Measurements from ENCODE around the gene RANBP10.

RANBP10 gene

DNA sequence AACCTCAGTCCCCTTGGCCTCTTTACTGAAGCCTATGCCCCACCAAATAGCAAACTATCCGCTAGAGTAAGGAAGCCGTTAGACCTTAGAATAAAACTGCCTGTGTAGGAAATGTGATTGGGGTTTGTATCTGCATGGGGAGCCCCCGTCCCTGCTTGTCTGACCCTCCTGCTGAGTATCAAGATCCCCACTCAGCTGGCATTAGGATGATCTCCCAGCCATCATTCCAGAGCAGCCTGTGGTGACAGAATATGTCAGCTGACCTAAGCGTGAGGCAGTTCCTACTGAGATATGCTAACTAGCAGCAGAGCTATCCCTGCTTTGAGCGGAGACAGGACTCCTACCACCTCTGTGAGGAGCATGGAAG, 86.6 kb downstream of the RANBP10 start:
- POLR2A ChIA-PET, result interaction anchor here (0.5 to 0.9 kb wide), 2 partner anchors 76 to 87 kb away, joined by 3 to 6 read pairs; partner anchors contain the start of genes RANBP10 and TSNAXIP1
- TF ChIP-seq, protein P1, sequence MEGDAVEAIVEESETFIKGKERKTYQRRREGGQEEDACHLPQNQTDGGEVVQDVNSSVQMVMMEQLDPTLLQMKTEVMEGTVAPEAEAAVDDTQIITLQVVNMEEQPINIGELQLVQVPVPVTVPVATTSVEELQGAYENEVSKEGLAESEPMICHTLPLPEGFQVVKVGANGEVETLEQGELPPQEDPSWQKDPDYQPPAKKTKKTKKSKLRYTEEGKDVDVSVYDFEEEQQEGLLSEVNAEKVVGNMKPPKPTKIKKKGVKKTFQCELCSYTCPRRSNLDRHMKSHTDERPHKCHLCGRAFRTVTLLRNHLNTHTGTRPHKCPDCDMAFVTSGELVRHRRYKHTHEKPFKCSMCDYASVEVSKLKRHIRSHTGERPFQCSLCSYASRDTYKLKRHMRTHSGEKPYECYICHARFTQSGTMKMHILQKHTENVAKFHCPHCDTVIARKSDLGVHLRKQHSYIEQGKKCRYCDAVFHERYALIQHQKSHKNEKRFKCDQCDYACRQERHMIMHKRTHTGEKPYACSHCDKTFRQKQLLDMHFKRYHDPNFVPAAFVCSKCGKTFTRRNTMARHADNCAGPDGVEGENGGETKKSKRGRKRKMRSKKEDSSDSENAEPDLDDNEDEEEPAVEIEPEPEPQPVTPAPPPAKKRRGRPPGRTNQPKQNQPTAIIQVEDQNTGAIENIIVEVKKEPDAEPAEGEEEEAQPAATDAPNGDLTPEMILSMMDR (IDR thresholded peaks at IDR 0.05; ENCODE audit: control extremely low read depth, extremely low read depth, low read depth, missing control alignments), result no peak
- no peak for DNase-seq (ENCODE audit: extremely low spot score)
- CTCF ChIA-PET, result interaction anchor here (0.7 to 3.1 kb wide), 14 partner anchors 9 to 239 kb away, joined by 3 to 15 read pairs (median 6); partner anchors contain the start of genes ATP6V0D1, CARMIL2, CTCF and TSNAXIP1

DNA sequence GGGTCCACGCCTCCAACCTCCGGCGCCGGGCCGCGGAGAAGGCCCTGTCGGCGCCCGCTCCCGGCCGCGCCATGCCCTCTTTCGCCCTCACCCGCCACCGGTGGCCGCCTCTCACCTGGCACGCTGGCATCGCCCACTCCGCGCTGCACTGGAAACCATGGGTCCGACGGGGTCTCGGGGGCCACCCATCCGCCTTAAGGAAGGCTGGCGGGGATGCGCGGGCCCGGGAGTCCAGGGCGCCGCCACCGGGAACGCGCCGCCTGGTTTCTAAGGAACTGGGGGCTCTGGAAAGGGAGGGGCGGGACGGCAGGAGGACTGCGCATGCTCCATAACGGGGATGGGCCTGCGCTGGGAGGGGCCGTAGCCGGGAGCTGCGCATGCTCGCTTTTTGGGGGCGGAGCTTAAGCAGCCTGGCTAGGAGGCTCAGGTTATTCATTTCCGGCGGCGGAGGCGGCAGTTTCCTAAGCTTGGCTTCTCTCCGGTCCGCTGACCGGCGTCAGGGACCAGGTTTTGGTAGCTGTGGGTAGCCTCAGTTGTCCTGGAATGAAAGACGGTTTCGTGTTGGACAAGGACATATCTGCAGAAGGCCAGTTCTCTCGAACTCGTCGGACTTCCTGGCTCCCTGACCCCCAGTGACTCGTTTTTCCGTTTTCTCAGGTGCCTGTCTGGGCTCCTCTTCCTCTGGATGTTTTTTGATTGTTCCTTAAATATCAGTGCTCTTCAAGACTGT, 87.1 kb downstream of the RANBP10 start, which contains the start of gene GFOD2:
Gene GFOD2, minus strand, starts transcription at position 269 of the 730 bp plus-strand sequence. CDS start 33,601 bp downstream, outside the sequence.
- ChIA-PET CTCF (interaction anchor here (0.7 to 3.1 kb wide), 15 partner anchors 10 to 238 kb away, joined by 3 to 15 read pairs (median 4); partner anchors contain the start of genes ATP6V0D1, CARMIL2, CTCF and TSNAXIP1), POLR2A (interaction anchor here (0.5 to 1.2 kb wide), 4 partner anchors 13 to 87 kb away, joined by 3 to 9 read pairs (median 4); partner anchors contain the start of genes RANBP10 and TSNAXIP1)
- DNase-seq (ENCODE audit: extremely low spot score), result peak; percentile 100
- TF ChIP-seq, protein P1 (IDR thresholded peaks at IDR 0.05; ENCODE audit: control extremely low read depth, extremely low read depth, low read depth, missing control alignments), result no peak

DNA sequence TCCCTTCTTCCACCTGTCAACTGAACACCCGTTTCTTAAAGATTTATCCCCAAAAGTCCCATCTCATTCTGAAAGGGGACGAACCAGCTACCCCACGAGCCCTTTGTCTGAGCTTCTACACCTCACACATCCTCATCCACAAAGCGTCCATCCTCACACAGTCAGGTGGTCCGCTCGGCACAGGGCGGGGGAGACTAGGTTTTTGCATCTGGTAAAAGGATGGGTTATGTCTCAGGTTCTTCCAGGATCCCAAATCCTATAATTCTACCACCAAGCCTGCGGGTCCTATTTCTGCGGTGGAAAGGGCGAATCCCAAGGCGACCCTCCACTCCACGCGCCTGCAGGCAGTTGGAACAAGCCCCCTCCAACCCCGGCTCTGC, 87.7 kb downstream of the RANBP10 start:
- POLR2A ChIA-PET, result interaction anchor here (0.6 to 1.2 kb wide), 4 partner anchors 14 to 1147 kb away, joined by 3 to 9 read pairs (median 5); partner anchors contain the start of genes RANBP10 and TSNAXIP1
- DNase-seq (ENCODE audit: extremely low spot score), result no peak
- CTCF ChIA-PET, result interaction anchor here (0.7 to 3.1 kb wide), 11 partner anchors 9 to 197 kb away, joined by 3 to 15 read pairs (median 3); partner anchors contain the start of gene CARMIL2
- TF ChIP-seq, protein P1 (IDR thresholded peaks at IDR 0.05; ENCODE audit: control extremely low read depth, extremely low read depth, low read depth, missing control alignments), result no peak

DNA sequence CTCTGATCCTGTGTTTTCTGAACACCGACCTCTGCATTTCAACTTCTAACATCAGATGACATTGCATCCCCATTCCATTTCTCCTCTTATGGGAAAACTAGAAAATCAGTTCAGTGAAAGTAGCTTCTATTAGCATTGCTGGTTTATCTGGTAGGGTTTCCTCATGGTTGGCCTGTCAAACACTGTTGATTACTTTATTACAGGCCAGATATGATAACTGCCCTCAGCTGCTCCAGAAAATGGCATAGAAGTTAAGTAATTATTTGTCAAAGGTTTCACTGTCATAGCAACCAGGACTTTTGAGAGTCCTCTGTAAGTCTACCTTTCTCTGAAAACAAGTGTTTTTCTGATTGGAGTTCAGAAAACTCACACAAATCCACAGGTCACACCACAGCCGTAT, 90.3 kb downstream of the RANBP10 start:
- CTCF ChIA-PET, result interaction anchor here (1.6 kb wide), 2 partner anchors 53 to 101 kb away, joined by 3 to 6 read pairs; no protein-coding TSS in a partner anchor
- TF ChIP-seq, protein P1 (IDR thresholded peaks at IDR 0.05; ENCODE audit: control extremely low read depth, extremely low read depth, low read depth, missing control alignments), result no peak
- POLR2A ChIA-PET, result no interaction called here
- no peak for DNase-seq (ENCODE audit: extremely low spot score)

DNA sequence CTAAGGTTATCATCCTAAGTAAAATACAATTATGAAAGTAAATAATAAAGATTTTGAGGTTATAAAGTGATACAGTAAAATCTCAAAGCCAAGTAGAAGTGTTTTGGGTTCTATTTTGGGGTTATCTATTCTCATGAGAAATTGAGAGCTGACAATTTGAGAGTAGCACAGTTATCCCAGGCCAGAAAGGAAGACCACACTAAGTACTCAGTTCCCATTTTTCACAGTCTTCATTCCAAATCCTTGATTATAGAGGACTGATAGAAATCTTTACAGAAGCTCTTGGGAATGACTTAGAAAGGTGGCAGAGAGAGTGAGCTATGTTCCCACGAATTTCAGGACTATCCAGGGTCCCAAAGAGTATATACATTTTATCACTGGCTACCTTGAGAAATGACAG, 91.8 kb downstream of the RANBP10 start:
- CTCF ChIA-PET, result interaction anchor here (0.7 to 1.9 kb wide), 9 partner anchors 12 to 227 kb away, joined by 3 to 4 read pairs (median 3); partner anchors contain the start of gene CARMIL2

More for the DNA sequence above, 91.8 kb downstream of the RANBP10 start:
- POLR2A ChIA-PET, result interaction anchor here (0.8 kb wide), 1 partner anchor 370 kb away, joined by 4 read pairs; no protein-coding TSS in a partner anchor
- no peak for DNase-seq (ENCODE audit: extremely low spot score)
- TF ChIP-seq, protein P1 (IDR thresholded peaks at IDR 0.05; ENCODE audit: control extremely low read depth, extremely low read depth, low read depth, missing control alignments), result no peak

Data from GM10248 (cell line).